Panc1 (cell line): ENCODE results near the gene RUFY2. TPM values are rescaled to one million over a fixed set of nuclear protein-coding genes. Genes with fewer than 3 reads are reported as not detected.
"Not testable (repeated sequence)": the region's sequence is repeated elsewhere in the genome, so short reads cannot be mapped to it uniquely, and the experiment has no call there.

Experiments
- ATAC-seq: fragments of 200-7000 bp; cut with Tn5 transposase; 2 replicates; pipeline ENCODE4 v1.9.1; 2020; ENCODE audit warnings: mild to moderate bottlenecking, moderate library complexity
- Bru-seq: library from RNA; stranded (reverse); fragments of 400-500 nt; gene quantifications from one replicate; lab custom pipeline; 2021; lab: Mats Ljungman, UMichigan
- BruChase-seq, 2 experiments: library from RNA; stranded (reverse); fragments of 400-500 nt; gene quantifications; one replicate each; lab custom pipeline; 2021; lab: Mats Ljungman, UMichigan
- BruUV-seq: library from RNA; stranded (reverse); fragments of 400-500 nt; replicated peaks from 2 replicates; lab custom pipeline; 2021; lab: Mats Ljungman, UMichigan
- CTCF ChIA-PET: fragments of 300-600 bp; sonication (Branson Sonifier 250); formaldehyde crosslinking; loops from one replicate; lab custom pipeline; 2022; ENCODE audit warnings: antibody characterized with exemption; lab: Charles Lee
- POLR2A ChIA-PET: fragments of 300-600 bp; sonication (Branson Sonifier 250); formaldehyde crosslinking; loops from one replicate; lab custom pipeline; 2022; ENCODE audit warnings: antibody characterized with exemption; lab: Charles Lee
- DNase-seq: peaks from one replicate; pipeline ENCODE4 v3.0.0-alpha.2; 2010; ENCODE audit warnings: low read depth, low spot score
- H3K27ac ChIP-seq: 2 replicates; pipeline ENCODE4 v1.5.1; 2011; ENCODE audit warnings: mild to moderate bottlenecking, low read length, inconsistent platforms
- H3K27me3 ChIP-seq: fragments of 200-500 bp; sonication (Bioruptor generic); 2 replicates; pipeline ENCODE4 v1.6.0; 2014; ENCODE audit warnings: low read length, inconsistent platforms; ENCODE audit not compliant: control insufficient read depth, insufficient read depth
- H3K36me3 ChIP-seq: fragments of 200-500 bp; sonication (Bioruptor generic); 2 replicates; pipeline ENCODE4 v1.5.1; 2014; ENCODE audit warnings: inconsistent platforms, mild to moderate bottlenecking, low read length, moderate library complexity; ENCODE audit not compliant: control insufficient read depth, insufficient read depth
- H3K4me1 ChIP-seq: 2 replicates; pipeline ENCODE4 v1.5.1; 2011; ENCODE audit warnings: inconsistent platforms, mild to moderate bottlenecking, low read length, moderate library complexity; ENCODE audit not compliant: control insufficient read depth, insufficient read depth
- H3K4me3 ChIP-seq, 2 experiments: 2 replicates each; pipeline ENCODE4 v1.5.1; 2011 to 2012; ENCODE audit warnings: low read depth in 2 of 2, low read length in 2 of 2, mild to moderate bottlenecking in 2 of 2, inconsistent platforms in 1 of 2, moderate library complexity in 1 of 2
- H3K9me3 ChIP-seq: fragments of 200-500 bp; sonication (Bioruptor generic); 2 replicates; pipeline ENCODE4 v1.5.1; 2014; ENCODE audit warnings: low read depth, mild to moderate bottlenecking, inconsistent platforms, low read length, moderate library complexity; ENCODE audit not compliant: control insufficient read depth, insufficient read depth
- POLR2AphosphoS5 ChIP-seq: IDR thresholded peaks from 2 replicates; pipeline ENCODE4 v1.6.1; 2012; ENCODE audit warnings: mild to moderate bottlenecking, low read depth, low read length, moderate library complexity
- SIN3A ChIP-seq: IDR thresholded peaks from 2 replicates; pipeline ENCODE4 v1.6.1; 2012; ENCODE audit warnings: low read depth, mild to moderate bottlenecking, low read length, moderate library complexity, borderline replicate concordance; ENCODE audit not compliant: insufficient read depth
- TCF7L2 ChIP-seq: IDR thresholded peaks from 2 replicates; pipeline ENCODE4 v1.6.1; 2011; ENCODE audit warnings: mild to moderate bottlenecking, low read depth, low read length, inconsistent platforms
- in situ Hi-C: cut with HindIII; loops from 2 replicates; pipeline ENCODE4 v1.10.0; 2016; ENCODE audit warnings: low sequenced_read_pairs, low pct_unique_long_range_greater_than_20kb
- intact Hi-C: fragments of 100-400 bp; cut with micrococcal nuclease; formaldehyde crosslinking; loops from one replicate; pipeline ENCODE4 v1.10.0; 2022; ENCODE audit not compliant: unreplicated experiment
- long read RNA-seq: library from polyadenylated mRNA; unstranded; transcript quantifications from one replicate; pipeline ENCODE4 v2.0.0, GENCODE V29; 2021; ENCODE audit not compliant: unreplicated experiment
- polyA plus RNA-seq: library from polyadenylated mRNA; unstranded; fragments of >200 nt; gene quantifications from one replicate; pipeline ENCODE4 v1.2.1, GENCODE V29; 2012; ENCODE audit warnings: missing spikeins; ENCODE audit not compliant: insufficient read length
- total RNA-seq: library from RNA; stranded (reverse); gene quantifications from one replicate; pipeline ENCODE4 v1.2.1, GENCODE V29; 2021; ENCODE audit not compliant: unreplicated experiment
- TF ChIP-seq, protein P1 (sequence below): fragments of 450-650 bp; IDR thresholded peaks from 2 replicates; pipeline ENCODE4 v1.5.1; 2017; ENCODE audit warnings: mild to moderate bottlenecking
- TF ChIP-seq, protein P2 (sequence below), 2 experiments: IDR thresholded peaks; 2 replicates each; pipeline ENCODE4 v1.6.1; 2011 to 2012; ENCODE audit warnings: low read depth in 2 of 2, control low read depth in 1 of 2, low read length in 1 of 2, mild to moderate bottlenecking in 1 of 2, moderate library complexity in 1 of 2; ENCODE audit not compliant: insufficient read depth in 1 of 2

Gene RUFY2, protein sequence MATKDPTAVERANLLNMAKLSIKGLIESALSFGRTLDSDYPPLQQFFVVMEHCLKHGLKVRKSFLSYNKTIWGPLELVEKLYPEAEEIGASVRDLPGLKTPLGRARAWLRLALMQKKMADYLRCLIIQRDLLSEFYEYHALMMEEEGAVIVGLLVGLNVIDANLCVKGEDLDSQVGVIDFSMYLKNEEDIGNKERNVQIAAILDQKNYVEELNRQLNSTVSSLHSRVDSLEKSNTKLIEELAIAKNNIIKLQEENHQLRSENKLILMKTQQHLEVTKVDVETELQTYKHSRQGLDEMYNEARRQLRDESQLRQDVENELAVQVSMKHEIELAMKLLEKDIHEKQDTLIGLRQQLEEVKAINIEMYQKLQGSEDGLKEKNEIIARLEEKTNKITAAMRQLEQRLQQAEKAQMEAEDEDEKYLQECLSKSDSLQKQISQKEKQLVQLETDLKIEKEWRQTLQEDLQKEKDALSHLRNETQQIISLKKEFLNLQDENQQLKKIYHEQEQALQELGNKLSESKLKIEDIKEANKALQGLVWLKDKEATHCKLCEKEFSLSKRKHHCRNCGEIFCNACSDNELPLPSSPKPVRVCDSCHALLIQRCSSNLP
- total RNA-seq (25.1 TPM), Bru-seq, nascent RNA (percentile 83 among the genes with signal in this experiment), BruChase-seq, experiment 1, labeled RNA remaining after a 2-hour chase (percentile 86 among the genes with signal in this experiment), BruChase-seq, experiment 2, labeled RNA remaining after a 6-hour chase (percentile 84 among the genes with signal in this experiment)
- 9.7 TPM for polyA plus RNA-seq
- long read RNA-seq, full-length matches to known transcripts, result 1 of 13 reads
- long read RNA-seq, partial matches to known transcripts, result 3 of 13 reads
- long read RNA-seq, other reads (novel, unspliced or antisense), result 9 of 13 reads

DNA sequence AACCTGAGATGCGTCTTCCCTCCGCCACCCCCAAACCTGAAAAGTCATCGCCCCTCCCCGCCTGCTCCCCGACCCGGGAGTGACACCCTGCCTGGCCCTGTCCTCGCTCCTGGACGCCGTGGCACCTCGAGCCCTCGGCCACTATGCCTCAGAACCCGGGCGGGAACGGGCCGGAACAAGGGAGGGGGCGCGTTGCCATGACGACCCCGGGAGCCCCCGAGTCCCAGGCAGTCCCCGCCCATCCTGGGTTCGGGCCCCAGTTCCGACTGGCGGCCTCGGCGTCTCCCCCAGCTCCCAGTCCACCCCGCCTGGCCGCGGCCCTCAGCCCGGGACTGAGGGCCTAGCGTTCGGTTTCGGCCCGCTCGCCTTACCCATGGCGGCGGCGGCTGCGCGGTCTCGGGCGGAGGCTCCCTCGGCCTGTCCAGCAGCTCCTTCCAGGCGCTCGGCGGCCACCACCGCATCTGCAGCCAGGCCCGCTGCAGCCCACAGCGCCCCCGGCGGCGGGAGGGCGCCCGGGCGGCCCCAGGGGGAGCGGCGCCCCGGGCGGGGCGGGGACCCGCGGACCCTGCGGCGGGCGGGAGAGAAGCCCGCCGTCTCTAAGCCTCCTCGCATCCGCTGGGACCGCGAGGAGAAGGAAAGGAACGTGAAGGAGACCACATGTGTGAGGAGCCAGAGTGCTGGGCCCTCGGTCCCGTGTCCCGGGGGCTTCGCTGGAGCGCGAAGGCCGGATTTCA is at the start of gene RUFY2:
TSS of gene RUFY2 (minus strand) at position 463 of the 734 bp plus-strand sequence. CDS start at position 375, 88 bp downstream.
- Histone ChIP-seq H3K9me3 (no peaks in the 10 kb centered on the region), H3K4me1 (peaks cover 13% of the 10 kb centered on the region), H3K4me3 (peak within 1 kb of the TSS; percentile 71 to 72), H3K27ac (peak within 1 kb of the TSS; percentile 83), H3K36me3 (peaks cover 2% of the 10 kb centered on the region; the same call in 1 of the 2 replicates), H3K27me3 (no peaks in the 10 kb centered on the region)
- ChIA-PET CTCF (interaction anchor here (0.5 kb wide), 1 partner anchor 69 kb away, joined by 3 read pairs; no protein-coding TSS in a partner anchor), POLR2A (interaction anchor here (0.6 kb wide), 3 partner anchors 8 to 334 kb away, joined by 3 to 12 read pairs (median 7); no protein-coding TSS in a partner anchor)
- DNase-seq, result no peak
- ATAC-seq, result peak; percentile 96
- intact Hi-C loops (no loop called here), in situ Hi-C loops (no loop called here)
- BruUV-seq, result no TSS peak
- TF ChIP-seq, protein P1, sequence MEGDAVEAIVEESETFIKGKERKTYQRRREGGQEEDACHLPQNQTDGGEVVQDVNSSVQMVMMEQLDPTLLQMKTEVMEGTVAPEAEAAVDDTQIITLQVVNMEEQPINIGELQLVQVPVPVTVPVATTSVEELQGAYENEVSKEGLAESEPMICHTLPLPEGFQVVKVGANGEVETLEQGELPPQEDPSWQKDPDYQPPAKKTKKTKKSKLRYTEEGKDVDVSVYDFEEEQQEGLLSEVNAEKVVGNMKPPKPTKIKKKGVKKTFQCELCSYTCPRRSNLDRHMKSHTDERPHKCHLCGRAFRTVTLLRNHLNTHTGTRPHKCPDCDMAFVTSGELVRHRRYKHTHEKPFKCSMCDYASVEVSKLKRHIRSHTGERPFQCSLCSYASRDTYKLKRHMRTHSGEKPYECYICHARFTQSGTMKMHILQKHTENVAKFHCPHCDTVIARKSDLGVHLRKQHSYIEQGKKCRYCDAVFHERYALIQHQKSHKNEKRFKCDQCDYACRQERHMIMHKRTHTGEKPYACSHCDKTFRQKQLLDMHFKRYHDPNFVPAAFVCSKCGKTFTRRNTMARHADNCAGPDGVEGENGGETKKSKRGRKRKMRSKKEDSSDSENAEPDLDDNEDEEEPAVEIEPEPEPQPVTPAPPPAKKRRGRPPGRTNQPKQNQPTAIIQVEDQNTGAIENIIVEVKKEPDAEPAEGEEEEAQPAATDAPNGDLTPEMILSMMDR, result peak; percentile 100
- TF ChIP-seq POLR2AphosphoS5 (peak; percentile 62; the same call in 1 of the 2 replicates), SIN3A (no peak)

DNA sequence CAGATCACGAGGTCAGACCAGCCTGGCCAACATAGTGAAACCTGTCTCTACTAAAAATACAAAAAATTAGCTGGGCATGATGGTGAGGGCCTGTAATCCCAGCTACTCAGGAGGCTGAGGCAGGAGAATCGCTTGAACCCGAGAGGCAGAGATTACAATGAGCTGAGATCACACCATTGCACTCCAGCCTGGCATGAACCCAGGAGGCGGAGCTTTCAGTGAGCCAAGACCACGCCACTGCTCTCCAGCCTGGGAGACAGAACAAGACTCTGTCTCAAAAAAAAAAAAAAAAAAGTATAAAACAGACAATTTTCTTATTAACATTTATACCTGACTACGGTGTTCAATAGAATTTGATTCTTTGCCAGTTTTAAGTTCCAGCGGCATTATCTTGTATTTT is 42.6 kb upstream of the RUFY2 start:
- CTCF ChIA-PET, result interaction anchor here (0.6 kb wide), 1 partner anchor 16 kb away, joined by 4 read pairs; no protein-coding TSS in a partner anchor
- POLR2A ChIA-PET, result interaction anchor here (0.6 kb wide), 1 partner anchor 344 kb away, joined by 5 read pairs; no protein-coding TSS in a partner anchor

DNA sequence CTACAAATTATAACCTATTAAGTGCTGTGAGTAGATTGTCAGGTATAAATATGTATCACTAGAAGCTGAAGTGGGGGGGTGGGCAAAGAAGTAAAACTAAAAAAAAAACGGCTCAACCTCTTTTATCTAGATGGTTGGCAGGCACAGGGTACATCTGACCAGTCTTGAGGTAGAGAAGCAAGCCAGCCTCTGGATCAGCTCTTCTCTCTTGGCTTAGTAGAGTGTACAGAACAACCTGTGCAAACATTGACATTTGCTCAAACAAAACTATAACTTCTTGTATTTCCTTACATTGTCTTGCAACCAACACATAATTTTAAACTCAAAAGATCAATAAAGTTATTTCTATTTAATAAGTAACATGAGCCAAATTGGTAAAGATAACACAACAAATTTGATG is 39.1 kb upstream of the RUFY2 start:
- BruUV-seq, result no TSS peak
- intact Hi-C loops, result no loop called here
- no peaks in the 10 kb centered on the region for H3K4me1 ChIP-seq
- POLR2A ChIA-PET, result interaction anchor here (0.6 kb wide), 1 partner anchor 103 kb away, joined by 4 read pairs; no protein-coding TSS in a partner anchor
- H3K36me3 ChIP-seq, result peaks cover 3% of the 10 kb centered on the region; the same call in 1 of the 2 replicates
- H3K27ac ChIP-seq, result no peak overlapping the region
- CTCF ChIA-PET, result no interaction called here
- DNase-seq (no peak), ATAC-seq (no peak)
- H3K27me3 ChIP-seq, result no peaks in the 10 kb centered on the region
- no peaks in the 10 kb centered on the region for H3K9me3 ChIP-seq
- in situ Hi-C loops, result no loop called here
- no peak overlapping the region for H3K4me3 ChIP-seq
- TF ChIP-seq TCF7L2 (no peak), POLR2AphosphoS5 (no peak), SIN3A (no peak)
- TF ChIP-seq, protein P1, result no peak
- TF ChIP-seq, protein P2, sequence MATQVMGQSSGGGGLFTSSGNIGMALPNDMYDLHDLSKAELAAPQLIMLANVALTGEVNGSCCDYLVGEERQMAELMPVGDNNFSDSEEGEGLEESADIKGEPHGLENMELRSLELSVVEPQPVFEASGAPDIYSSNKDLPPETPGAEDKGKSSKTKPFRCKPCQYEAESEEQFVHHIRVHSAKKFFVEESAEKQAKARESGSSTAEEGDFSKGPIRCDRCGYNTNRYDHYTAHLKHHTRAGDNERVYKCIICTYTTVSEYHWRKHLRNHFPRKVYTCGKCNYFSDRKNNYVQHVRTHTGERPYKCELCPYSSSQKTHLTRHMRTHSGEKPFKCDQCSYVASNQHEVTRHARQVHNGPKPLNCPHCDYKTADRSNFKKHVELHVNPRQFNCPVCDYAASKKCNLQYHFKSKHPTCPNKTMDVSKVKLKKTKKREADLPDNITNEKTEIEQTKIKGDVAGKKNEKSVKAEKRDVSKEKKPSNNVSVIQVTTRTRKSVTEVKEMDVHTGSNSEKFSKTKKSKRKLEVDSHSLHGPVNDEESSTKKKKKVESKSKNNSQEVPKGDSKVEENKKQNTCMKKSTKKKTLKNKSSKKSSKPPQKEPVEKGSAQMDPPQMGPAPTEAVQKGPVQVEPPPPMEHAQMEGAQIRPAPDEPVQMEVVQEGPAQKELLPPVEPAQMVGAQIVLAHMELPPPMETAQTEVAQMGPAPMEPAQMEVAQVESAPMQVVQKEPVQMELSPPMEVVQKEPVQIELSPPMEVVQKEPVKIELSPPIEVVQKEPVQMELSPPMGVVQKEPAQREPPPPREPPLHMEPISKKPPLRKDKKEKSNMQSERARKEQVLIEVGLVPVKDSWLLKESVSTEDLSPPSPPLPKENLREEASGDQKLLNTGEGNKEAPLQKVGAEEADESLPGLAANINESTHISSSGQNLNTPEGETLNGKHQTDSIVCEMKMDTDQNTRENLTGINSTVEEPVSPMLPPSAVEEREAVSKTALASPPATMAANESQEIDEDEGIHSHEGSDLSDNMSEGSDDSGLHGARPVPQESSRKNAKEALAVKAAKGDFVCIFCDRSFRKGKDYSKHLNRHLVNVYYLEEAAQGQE (IDR thresholded peaks at IDR 0.05; ENCODE audit: insufficient read depth in 1 of 2, low read depth in 2 of 2, low read length in 1 of 2), result no peak

More for the DNA sequence above, 42.6 kb upstream of the RUFY2 start:
- intact Hi-C loops, BruUV-seq, H3K27me3 ChIP-seq, H3K36me3 ChIP-seq, H3K4me3 ChIP-seq, ATAC-seq, H3K27ac ChIP-seq, H3K9me3 ChIP-seq, H3K4me1 ChIP-seq, DNase-seq: not testable (repeated sequence)
- in situ Hi-C loops, result loop anchor here (10.0 kb wide), 1 partner anchor 55 kb away; no protein-coding TSS in a partner anchor
